ENCODE data around the gene ABCC9. TPM values are rescaled to one million over a fixed set of nuclear protein-coding genes. Genes with fewer than 3 reads are reported as not detected.
A peak's percentile ranks its signal among the peaks of the same experiment; 100 is the strongest.

Gene ABCC9
- total RNA-seq, 4 donors from 2014 or later: 12.5 to 41.6 (median 27.3) TPM

DNA sequence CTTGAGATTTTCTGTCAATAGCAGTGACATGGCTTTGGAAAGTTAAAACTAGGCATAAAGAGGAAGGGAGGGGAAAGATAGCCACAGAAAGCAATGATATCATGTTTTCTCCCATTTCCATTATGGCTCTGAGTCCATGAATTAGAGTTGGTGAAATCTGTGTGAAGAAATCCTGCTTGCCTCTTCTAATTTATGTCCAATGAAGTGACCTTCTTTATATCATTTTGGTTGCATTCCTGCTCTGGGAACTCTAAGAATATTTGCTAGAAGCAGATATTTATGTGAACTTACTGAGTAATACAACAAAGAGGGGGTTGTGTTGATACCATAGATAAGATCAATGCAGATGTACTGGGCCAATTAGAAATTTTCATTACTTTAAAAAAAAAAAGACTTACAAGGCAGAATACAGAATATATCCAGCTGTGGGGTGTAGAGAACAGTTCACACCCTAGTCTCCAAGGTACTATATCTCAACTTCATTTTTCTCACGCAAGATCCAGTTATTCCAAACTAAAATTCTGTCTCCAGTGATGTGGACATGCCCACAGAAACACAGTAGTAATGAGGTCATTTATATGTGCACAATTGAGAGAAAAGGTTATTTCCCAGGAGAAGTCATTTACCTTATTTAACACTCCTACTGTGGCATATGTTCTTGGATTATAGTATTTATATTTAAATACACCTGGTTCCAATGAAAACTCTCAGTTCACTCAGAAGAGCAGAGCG lies 115.2 kb downstream of the ABCC9 start:
- H3K4me3 ChIP-seq: no peak overlapping the region
- H3K36me3 ChIP-seq: no peaks in the 10 kb centered on the region
- H3K27me3 ChIP-seq: no peaks in the 10 kb centered on the region
- 72 to 75% methylated on average over 2 of the region's 2 CpGs for WGBS, 2 donors
- no peak overlapping the region for H3K27ac ChIP-seq
- no peaks in the 10 kb centered on the region for H3K9me3 ChIP-seq
- TF ChIP-seq, protein P1, sequence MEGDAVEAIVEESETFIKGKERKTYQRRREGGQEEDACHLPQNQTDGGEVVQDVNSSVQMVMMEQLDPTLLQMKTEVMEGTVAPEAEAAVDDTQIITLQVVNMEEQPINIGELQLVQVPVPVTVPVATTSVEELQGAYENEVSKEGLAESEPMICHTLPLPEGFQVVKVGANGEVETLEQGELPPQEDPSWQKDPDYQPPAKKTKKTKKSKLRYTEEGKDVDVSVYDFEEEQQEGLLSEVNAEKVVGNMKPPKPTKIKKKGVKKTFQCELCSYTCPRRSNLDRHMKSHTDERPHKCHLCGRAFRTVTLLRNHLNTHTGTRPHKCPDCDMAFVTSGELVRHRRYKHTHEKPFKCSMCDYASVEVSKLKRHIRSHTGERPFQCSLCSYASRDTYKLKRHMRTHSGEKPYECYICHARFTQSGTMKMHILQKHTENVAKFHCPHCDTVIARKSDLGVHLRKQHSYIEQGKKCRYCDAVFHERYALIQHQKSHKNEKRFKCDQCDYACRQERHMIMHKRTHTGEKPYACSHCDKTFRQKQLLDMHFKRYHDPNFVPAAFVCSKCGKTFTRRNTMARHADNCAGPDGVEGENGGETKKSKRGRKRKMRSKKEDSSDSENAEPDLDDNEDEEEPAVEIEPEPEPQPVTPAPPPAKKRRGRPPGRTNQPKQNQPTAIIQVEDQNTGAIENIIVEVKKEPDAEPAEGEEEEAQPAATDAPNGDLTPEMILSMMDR (IDR thresholded peaks at IDR 0.05): no peak
- no peak for TF ChIP-seq EP300 (IDR thresholded peaks at IDR 0.05)
- no peak for TF ChIP-seq POLR2A (IDR thresholded peaks at IDR 0.05)
- no peak for DNase-seq (ENCODE audit: low spot score in 2 of 2)
- peaks cover 0 to 10% (median 0%) of the 10 kb centered on the region in 4 donors for H3K4me1 ChIP-seq

DNA sequence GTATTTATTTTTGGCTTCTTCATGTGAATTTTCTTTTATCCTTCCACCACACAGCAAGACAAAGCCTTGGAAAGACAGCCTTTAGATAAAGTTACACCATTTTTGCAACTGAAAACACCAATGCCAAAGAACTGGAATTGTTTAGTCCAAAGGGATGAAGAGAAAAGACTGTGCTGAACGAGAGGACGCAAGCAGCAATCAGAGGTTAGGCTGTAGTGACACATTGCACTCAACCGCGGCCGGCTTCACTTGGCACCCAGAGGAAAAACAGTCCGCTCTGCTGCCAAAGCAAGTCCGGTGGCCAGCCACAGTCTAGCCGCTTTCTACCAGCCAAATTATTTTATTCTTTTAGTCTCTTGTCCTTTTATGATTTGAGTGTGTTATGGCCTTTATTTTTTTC lies 117.6 kb downstream of the ABCC9 start:
- no peak for TF ChIP-seq POLR2A (IDR thresholded peaks at IDR 0.05)
- peak in 1 of 2 donors; percentile 50 for TF ChIP-seq EP300 (IDR thresholded peaks at IDR 0.05)
- no peaks in the 10 kb centered on the region for H3K36me3 ChIP-seq
- H3K4me1 ChIP-seq: peaks cover 0 to 20% (median 0%) of the 10 kb centered on the region in 4 donors
- peak; percentile 23 to 33 for DNase-seq (ENCODE audit: low spot score in 2 of 2)
- no peak overlapping the region for H3K4me3 ChIP-seq
- WGBS, 2 donors: 58 to 68% methylated on average over 8 of the region's 8 CpGs
- H3K27ac ChIP-seq: peak overlapping the region in 2 of 4 donors; percentile 3 to 46
- H3K27me3 ChIP-seq: no peaks in the 10 kb centered on the region
- H3K9me3 ChIP-seq: no peaks in the 10 kb centered on the region

DNA sequence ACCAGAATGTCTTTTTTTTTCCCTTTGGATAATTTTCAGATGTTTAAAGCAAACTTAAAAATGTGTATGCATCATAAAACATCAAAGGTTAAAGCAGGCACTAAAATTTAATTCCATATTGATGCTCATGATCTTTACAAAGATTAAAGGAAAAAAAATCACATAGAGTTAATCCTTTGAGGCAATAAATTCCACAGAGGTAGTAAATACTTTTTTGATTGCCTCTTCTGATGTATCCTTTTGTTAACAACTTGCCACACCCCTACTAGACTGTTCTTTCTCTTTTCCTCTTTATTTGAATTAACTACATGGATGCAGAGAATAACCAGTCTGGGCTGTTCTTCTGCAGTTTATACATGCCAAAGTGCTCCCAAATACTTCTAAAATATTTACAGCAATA lies 121.5 kb downstream of the ABCC9 start:
- Histone ChIP-seq H3K4me1 (peaks cover 0 to 13% (median 0%) of the 10 kb centered on the region in 4 donors), H3K27me3 (no peaks in the 10 kb centered on the region), H3K9me3 (no peaks in the 10 kb centered on the region), H3K4me3 (no peak overlapping the region), H3K36me3 (no peaks in the 10 kb centered on the region), H3K27ac (peak overlapping the region in 1 of 4 donors; percentile 53)
- DNase-seq (ENCODE audit: low spot score in 2 of 2): no peak
- TF ChIP-seq EP300 (IDR thresholded peaks at IDR 0.05): no peak
- TF ChIP-seq, protein P1 (IDR thresholded peaks at IDR 0.05): no peak
- TF ChIP-seq POLR2A (IDR thresholded peaks at IDR 0.05): no peak

DNA sequence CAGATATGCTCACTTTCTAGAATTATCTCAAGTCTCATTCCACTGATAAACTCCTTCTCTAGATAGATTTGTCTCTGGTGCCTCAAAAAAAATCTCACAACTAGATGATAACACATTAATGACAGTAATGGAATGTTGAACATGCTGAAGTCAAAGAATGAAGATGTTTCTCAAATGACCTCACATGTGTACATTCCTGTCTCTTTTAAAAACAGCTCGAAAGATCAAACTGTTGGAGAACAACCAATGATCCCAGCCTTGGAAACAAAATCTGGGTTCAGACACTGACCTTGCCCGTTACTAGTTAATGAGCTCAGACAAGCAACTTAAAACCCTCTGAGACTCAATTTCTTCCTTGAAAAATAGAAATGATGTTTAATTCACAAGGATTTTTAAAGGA lies 122.0 kb downstream of the ABCC9 start:
- TF ChIP-seq POLR2A (IDR thresholded peaks at IDR 0.05): no peak
- no peak for TF ChIP-seq EP300 (IDR thresholded peaks at IDR 0.05)
- TF ChIP-seq, protein P1 (IDR thresholded peaks at IDR 0.05): no peak
- 17 to 21% methylated on average over 2 of the region's 2 CpGs for WGBS, 2 donors
- no peak overlapping the region for H3K4me3 ChIP-seq
- H3K36me3 ChIP-seq: no peaks in the 10 kb centered on the region
- no peak for DNase-seq (ENCODE audit: low spot score in 2 of 2)
- peak overlapping the region in 2 of 4 donors; percentile 2 to 53 for H3K27ac ChIP-seq
- H3K9me3 ChIP-seq: no peaks in the 10 kb centered on the region
- no peaks in the 10 kb centered on the region for H3K27me3 ChIP-seq
- H3K4me1 ChIP-seq: peaks cover 0 to 13% (median 0%) of the 10 kb centered on the region in 4 donors

DNA sequence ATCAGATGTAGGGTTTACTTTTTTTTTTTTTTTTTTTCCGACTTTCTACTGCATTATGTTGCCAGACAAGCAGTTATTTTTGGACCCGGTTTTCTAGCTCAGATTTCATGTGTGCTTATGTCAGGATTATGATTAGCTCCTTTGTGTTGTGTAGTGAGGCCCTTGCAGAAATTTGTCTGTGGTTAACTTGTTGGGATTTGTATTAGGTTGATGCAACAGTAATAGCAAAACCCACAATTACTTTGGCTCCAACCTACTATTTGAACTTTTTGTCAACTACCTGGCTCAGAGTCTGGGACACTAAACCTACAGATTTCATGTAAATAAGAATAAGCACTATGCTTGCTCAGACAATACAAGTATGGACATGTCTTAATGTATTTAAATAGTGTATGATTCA lies 122.6 kb downstream of the ABCC9 start:
- H3K27me3 ChIP-seq: no peaks in the 10 kb centered on the region
- no peak overlapping the region for H3K4me3 ChIP-seq
- 13 to 22% methylated on average over 2 of the region's 2 CpGs for WGBS, 2 donors
- no peaks in the 10 kb centered on the region for H3K36me3 ChIP-seq
- H3K27ac ChIP-seq: peak overlapping the region in 2 of 4 donors; percentile 2 to 53
- peaks cover 0 to 13% (median 0%) of the 10 kb centered on the region in 4 donors for H3K4me1 ChIP-seq
- no peaks in the 10 kb centered on the region for H3K9me3 ChIP-seq
- no peak for DNase-seq (ENCODE audit: low spot score in 2 of 2)
- TF ChIP-seq, protein P1 (IDR thresholded peaks at IDR 0.05): no peak
